ENCODE results near the gene PRR33.

GRCh38 chr11:1857064-1857463 lies 34.6 kb downstream of the PRR33 start:
- TF ChIP-seq POLR2A (IDR thresholded peaks at IDR 0.05), result no peak
- TF ChIP-seq, protein P1, sequence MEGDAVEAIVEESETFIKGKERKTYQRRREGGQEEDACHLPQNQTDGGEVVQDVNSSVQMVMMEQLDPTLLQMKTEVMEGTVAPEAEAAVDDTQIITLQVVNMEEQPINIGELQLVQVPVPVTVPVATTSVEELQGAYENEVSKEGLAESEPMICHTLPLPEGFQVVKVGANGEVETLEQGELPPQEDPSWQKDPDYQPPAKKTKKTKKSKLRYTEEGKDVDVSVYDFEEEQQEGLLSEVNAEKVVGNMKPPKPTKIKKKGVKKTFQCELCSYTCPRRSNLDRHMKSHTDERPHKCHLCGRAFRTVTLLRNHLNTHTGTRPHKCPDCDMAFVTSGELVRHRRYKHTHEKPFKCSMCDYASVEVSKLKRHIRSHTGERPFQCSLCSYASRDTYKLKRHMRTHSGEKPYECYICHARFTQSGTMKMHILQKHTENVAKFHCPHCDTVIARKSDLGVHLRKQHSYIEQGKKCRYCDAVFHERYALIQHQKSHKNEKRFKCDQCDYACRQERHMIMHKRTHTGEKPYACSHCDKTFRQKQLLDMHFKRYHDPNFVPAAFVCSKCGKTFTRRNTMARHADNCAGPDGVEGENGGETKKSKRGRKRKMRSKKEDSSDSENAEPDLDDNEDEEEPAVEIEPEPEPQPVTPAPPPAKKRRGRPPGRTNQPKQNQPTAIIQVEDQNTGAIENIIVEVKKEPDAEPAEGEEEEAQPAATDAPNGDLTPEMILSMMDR (IDR thresholded peaks at IDR 0.05), result no peak
